HG02798 (cell line): ENCODE results near the gene SPATA32.
"Not testable (repeated sequence)": the region's sequence is repeated elsewhere in the genome, so short reads cannot be mapped to it uniquely, and the experiment has no call there.

Experiments used
- ATAC-seq: cut with Tn5 transposase; IDR thresholded peaks from one replicate; pipeline ENCODE4 v1.9.1; 2021; ENCODE audit warnings: mild to moderate bottlenecking; ENCODE audit not compliant: unreplicated experiment, poor library complexity

Gene SPATA32, protein sequence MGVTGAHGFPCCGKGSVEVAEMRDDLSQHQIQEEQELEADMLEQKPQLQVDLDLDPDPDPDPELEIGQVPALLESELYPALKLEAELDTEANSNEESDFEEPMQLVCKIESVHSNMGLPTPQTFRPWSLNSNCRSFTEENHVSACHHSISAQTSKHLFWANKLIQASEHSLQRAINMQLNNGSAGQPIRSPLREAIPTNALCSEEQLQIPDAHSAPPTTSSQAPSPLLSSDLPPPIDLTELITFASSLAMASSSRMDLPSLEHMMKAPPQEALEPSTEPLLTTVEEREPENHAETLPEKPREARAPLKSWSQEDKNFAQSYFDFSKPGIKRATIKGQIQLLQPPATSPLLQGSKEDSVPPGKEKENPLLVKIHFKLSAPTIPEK

DNA sequence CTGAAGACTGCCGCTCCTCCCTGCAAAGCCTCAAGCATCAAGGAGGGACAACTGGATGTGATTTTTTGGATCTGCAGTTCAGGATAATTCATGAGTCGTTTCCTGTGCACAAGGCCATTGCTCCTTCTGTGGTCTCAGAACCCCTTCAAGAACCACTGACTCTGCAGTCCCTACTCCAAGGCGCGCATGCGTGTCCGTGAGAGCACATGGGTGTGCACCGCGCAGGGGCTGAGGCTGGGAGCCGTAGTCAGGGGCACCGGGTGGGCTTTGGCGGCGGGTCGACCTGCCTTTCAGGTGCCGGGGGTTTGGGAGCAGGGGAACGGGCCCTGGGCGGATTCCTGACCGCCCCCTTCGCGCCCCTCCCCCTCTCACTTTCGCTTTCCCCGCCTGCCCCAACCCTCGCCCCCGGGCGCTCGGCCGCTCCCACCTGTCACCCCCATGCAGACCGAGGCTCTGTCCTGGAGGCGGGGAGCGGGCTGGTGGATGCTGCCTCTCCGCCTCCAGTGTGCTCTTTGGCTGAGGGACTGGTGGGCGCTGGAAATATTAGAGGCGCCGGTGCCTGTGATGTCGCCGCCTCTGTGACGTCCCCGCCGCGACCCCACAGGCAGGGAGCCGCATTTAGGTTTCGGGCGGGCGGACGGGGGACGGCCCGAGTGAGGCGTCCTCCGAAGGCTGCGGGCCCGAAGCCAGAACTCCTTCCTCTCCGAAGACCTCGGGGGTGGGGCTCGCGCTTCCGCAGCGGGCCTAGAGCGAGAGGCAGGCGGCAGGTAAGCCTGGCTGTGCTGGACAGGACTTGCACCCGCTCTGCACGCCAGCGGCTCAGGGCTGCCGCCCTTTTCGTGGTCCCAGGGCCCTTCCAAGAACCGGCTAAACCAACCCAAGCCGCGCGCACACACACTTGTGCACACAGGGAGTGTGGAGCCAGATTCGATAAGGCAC is at the start of gene SPATA32:
TSS of gene SPATA32 (minus strand) at position 518 of the 939 bp plus-strand sequence. CDS start at position 440, 78 bp downstream.
- ATAC-seq, result peak; percentile 44

DNA sequence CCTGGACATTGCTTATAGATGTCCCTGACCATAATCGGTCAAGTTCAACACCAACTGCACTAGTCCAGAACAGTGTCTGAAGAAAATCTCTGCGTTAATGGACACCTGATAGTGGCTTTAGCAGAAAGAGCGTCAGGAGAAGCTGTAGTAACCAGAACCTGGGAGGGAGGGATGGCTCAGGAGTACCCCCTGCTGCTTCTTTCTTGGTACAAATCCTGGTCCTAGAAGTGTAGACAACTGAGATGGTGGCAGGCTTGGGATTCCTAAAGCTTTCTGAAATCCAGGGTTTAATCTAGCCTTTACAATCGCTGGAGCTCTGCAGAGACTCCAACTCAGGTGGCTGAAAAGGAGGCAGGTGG is 49.5 kb upstream of the SPATA32 start:
- no peak for ATAC-seq

DNA sequence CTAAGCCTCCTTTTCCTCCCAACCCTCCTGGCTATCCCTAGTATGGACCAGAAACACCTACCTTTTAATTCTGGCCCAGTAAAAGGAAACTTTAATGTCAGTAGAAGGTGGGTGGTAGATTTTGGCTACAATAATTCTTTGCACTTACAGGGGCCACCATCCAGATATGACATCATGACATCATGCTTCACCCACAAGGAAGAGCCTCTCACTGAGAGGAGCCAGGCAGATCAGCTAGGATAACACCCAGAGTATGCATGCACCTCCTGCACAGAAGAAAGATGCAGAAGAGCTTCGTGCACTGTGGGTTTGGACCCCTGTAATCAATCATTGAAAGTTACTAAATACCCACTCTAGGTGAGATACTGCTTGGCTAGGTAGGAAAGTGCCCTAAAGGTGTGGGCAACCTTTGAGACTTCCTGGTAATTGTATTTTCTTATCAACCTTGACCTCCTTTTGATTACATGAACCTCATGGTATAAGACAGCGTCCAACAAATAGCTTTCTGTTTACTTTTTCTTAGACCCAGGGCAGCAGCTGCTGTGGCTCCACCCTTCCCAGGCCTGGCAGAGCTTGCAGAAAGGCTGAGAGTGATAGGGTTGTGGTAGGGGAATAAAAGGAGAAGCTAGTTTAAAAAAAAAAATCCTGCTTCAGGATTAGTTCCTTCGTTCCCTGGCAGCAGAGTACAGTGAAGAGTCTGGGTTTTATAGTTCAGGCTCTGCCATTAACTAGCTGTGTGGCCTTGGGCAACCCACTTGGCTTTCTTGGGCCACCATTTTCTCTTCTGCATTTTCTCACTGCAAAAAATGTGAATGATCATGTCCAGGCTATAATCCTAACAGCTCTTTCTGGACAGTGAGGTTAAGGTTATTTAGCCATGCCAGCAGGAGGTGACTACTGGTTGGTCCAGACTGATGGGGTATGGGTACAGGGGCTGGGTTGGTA is 48.8 kb upstream of the SPATA32 start:
- ATAC-seq, result no peak

DNA sequence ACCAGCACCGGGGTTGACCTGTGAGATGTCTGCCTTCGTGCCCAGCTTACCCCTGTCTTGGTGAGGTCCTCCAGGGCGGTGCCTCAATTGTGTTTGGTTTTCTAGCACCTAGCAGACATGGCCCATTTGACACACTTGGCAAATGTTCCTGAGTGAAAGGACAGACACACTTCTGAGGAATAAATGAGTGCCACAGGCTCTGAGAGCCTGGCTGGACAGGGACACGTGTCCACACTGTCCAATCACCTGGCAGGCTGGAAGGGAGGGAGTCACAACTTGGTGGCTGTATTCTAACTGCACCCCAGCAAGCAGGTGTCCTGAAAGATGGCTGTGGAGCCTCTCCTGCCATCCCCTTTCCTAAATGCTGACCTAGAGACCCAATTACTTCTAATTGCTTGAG is 47.5 kb upstream of the SPATA32 start:
- ATAC-seq, result no peak

DNA sequence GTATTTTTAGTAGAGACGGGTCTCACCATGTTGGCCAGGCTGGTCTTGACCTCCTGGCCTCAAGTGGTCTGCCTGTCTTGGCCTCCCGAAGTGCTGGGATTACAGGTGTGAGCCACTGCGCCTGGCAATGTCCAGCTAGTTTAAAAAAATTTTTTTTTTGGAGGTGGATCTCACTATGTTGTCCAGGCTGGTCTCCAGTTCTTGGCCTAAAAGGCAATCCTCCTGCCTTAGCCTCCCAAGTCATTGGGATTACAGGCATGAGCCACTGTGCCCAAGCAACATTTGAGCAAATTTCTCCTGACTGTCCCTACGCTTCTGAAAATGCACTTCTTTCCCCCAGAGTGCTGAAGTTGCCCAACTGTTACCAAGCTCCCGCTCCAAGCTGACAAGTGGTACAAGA is 46.9 kb upstream of the SPATA32 start:
- ATAC-seq, result no peak

DNA sequence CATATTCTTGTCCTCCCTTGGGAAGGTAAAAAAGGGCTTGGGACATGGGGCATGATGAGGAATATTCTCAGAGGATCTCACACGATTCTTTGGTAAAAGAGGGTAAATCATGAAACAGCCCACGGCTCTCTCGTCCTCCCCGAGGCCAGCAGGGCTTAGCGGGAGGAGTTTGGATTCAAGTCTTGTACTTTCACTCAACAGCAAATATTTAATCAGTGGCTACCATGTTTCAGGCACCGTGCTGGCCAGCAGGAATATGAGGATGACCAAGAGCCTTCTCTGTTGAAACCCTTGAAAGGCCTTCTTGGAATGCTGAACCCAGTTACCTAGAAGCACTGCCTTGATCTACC is 46.1 kb upstream of the SPATA32 start:
- ATAC-seq, result no peak

DNA sequence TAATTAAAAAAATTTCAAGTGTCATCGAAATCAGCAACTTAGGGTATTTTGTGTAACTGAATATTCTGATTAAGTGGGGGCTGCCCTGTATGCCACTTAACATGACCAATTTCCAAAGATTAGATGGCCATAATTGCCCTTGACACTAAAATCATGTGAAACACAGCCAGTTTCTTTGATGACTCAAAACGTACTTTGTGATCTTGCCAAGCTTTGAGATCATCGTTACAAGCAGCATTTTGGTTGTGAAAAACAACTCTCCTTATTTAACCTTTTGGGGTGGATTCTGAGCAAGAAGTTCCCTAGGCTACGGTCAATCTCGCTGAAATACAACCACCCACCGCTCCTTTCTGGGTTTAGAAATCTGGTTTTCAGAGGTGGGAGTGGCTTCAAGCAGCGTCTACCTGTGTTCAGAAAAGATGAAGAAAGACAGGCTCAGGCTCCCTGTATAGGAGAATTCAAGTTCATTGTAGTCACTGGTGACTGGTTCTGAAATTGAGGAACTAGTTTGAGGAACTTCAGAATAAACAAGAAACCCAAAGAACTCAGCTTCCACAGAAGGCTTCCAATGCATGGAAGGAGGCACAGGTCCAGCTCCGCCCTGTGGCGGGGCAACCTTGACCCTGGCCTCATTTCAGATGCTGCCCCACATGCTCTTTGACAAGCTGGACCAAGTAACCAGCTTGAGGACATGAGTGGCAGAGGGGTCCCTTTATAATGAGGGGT is 45.6 kb upstream of the SPATA32 start:
- ATAC-seq, result peak; percentile 30

DNA sequence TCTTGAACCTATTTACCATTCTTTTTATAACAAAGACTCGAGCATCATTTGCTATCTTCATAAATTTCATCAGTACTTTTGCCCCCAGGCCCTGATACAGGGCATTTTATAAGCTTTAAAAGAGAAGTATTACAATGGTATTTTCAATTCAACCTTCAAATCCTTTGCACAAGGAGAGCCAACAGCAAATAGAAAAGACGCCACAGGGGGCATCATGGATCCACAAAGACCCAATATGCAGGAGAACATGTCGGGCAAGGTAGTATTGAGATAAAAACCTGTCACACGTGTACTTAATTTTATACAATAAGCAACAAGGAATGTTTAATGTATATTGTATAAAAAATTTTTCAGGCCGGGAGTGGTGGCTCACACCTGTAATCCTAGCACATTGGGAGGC is 44.7 kb upstream of the SPATA32 start:
- no peak for ATAC-seq

DNA sequence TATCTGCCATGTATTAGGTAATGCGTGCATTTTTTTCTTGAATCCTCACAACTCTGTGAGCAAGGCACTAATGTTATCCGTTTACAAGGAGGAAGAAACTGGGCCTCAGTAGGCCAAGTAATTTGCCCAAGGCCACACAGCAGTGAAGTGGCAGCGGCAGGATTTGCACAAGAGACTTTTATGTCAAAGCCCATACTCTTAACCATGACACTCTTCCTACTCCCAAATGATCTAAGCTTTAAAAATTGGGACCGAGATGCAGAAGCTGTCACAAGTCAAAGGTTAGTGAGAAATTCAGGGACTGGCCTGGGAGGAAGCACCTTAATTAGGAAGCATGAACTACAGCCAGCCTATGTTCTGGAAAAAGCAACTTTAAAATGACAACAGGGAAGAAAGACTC is 44.2 kb upstream of the SPATA32 start:
- no peak for ATAC-seq

DNA sequence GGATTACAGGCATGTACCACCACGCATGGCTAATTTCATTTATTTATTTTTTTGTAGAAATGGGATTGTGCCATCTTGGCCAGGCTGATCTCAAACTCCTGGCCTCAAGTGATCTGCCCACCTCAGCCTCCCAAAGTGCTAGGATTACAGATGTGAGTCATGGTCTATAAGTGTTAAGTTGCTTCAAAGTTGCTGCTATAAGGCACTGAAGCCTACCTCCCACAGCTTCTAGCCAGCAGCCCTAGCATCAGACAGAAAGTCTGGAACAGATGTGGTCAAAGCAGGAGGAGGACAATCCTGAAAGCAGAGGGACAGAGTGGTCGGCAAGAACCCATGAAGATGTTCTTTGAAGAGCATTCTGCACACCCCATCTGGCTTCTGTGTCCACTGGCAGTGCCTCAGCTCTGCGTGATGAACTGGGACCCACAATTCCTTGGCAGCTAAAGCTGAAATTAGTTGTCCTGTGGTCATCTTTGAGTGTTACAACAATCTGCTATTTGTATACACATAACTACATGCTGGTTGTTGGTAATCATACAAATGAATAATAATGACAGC is 43.7 kb upstream of the SPATA32 start:
- no peak for ATAC-seq

DNA sequence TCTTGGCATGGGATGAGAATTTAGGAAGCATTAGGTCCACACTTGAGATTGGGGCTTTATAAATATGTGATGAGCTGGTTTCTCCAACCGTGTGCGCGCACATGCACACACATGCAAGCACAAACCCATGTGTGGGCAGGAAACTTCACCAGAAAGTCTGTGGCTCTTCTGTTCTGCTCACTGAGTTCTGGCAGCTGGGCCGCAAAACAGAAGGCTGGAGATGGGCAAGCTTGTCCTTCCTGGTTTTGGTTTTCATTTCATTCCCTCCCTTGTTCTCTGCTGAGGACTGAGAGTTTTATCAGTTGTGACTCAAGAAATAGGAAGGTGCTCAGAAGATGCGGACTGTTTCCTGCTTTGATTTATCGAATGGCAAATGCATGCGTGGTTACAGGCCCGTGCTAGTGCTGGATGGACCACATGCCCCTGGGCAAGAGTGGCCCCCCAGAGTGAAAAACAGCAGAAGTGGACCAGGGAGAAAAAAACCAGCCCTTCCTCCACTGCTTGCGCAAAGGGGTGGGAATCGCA is 40.8 kb upstream of the SPATA32 start:
- ATAC-seq, result peak; percentile 64

DNA sequence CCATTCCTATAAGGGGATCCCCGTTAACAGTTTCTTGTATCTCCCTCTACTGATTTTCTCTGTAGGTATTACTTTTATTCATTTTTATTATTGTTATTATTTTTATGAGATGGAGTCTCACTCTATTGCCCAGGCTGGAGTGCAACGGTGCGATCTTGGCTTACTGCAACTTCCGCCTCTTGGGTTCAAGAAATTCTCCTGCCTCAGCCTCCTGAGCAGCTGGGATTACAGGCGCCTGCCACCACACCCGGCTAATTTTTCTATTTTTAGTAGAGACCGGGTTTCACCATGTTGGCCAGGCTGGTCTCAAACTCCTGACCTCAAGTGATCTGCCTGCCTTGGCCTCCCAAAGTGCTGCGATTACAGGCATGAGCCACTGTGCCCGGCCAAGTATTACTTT is 40.3 kb upstream of the SPATA32 start:
- not testable (repeated sequence) for ATAC-seq

DNA sequence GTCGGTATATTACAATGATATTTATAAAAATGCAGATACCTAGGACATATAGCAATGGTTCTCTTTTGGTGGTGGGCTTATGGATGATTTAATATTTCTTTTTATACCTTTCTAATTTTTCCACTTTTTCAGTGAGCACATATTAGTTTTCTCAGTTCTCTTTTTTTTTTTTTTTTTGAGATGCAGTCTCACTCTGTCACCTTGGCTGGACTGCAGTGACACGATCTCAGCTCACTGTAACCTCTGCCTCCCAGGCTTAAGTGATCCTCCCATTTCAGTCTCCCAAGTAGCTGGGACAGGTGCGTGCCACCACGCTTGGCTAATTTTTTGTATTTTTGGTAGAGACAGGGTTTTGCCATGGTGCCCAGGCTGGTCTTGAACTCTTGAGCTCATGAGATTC is 39.8 kb upstream of the SPATA32 start:
- ATAC-seq, result no peak

DNA sequence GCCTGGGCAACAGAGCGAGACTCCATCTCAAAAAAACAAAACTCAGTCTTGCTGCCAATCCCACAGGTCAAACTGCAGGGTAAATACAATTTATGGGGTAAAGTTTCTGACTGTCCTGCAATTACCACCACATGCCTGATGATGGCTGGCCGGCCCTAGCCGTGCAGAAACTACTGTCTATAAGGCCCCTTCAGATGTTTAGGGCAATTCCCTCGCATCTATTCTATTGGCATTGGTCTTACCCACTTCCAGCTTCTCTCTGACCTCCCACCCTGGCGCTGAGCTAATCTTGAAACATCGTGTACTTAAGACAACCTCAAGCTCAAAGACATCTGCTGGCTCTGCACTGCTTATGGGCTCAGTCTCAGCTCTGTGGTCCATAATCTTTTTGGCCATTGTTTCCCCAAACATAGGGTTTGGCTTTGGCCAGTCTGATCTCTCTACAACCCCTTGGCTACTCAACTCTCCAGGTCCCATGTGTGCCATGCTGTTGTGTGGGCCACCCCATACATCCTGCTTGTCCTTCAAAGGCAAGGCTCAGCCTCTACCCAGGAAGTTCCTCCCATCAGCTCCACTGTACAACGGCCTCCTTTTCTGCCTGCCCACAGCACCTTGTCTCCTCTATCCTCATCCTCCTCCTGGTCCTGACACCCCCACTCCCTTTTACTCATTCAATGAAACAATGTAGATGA is 38.3 kb upstream of the SPATA32 start:
- ATAC-seq, result no peak

DNA sequence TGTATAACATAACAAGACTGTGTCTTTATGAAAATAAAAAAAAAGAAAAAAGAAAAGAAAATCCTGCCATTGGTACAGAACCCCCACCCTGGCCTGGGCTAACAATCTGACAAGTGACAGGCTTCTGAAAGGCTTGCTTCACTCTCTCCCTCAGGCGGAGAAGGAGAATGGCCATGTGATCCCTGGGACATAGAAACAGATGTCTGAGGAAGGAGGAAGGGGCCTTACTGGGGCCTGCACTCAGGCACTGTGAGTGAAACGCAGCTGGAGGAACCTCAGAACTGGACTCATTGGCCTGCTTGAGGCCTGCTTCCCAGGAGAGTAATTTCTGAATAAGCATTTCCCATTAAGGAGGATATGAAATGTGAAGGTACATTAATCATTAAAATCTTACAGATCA is 37.5 kb upstream of the SPATA32 start:
- ATAC-seq, result no peak

DNA sequence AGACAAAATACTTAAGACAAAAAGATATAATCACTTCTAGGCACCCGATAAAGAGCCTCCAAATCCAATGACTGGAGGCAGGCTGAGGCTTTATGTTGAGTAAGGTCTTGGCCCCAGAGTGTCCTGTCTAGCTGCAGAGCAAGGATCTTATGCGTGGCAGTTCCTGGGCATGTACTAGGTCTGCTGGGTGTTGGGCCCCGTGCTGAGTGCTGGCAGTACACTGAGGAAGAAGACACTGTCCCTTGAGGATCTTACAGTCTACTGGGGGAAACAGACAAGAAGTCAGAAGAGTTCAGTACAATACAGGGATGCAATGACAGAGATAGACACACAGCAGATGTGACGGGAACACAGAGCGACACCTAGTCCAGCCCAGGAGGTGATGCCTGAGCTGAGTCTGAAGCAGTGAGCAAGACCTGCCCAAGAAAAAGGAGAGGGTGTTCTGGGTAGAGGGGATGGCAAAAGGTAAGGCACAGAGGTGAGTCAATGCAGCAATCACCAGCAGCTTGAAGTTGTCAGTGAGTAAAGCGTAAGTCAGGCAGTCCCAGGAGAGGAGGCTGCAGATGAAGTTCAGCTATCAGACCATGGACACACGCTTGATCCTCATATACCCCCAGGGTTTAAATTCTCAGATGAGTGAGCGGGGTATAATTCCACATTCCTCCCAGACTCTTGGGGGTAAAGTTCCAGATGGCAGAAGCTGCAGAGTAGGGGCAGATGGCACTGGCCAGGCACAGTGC is 36.8 kb upstream of the SPATA32 start:
- no peak for ATAC-seq

DNA sequence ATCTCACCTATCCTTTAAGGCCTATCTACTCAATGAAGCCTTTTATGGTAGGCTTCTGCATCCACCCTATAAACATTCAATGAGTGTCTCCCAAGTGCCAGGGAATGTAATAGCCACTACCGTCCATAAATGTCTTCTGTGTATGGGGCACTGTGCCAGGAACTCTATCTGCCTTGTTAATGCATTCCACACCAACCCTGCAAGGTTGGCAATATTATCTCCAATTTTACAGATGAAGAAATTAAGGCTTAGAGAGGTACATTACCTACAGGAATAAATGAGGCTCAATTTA is 34.9 kb upstream of the SPATA32 start:
- no peak for ATAC-seq
